Measurements from ENCODE around the gene TOR1B.

Gene TOR1B

GRCh38 chr9:129858167-129858962 lies 55.4 kb downstream of the TOR1B start:
- in situ Hi-C loops (cut with MboI; ENCODE audit: low pct_unique_long_range_greater_than_20kb, low sequenced_read_pairs): no loop called here

More at GRCh38 chr9:129858167-129858962, 55.4 kb downstream of the TOR1B start:
- no peak for DNase-seq

All from KBM-7 (cell line).